ENCODE data around the gene FAH. TPM values are rescaled to one million over a fixed set of nuclear protein-coding genes. Genes with fewer than 3 reads are reported as not detected.
"Not testable (repeated sequence)": the region's sequence is repeated elsewhere in the genome, so short reads cannot be mapped to it uniquely, and the experiment has no call there.

FAH gene
- total and polyA plus RNA-seq, 4 donors, result 23.7 to 55.5 (median 49.2) TPM

GRCh38 chr15:80120636-80121035 is 32.2 kb upstream of the FAH start:
- Histone ChIP-seq H3K4me3 (no peak overlapping the region), H3K27ac (ENCODE audit: low read depth in 1 of 2, low read length in 1 of 2) (no peak overlapping the region), H3K36me3 (ENCODE audit: control insufficient read depth in 4 of 4, insufficient read depth in 4 of 4, low read length in 4 of 4) (peaks cover 3 to 29% (median 10%) of the 10 kb centered on the region in 4 donors), H3K27me3 (ENCODE audit: control insufficient read depth in 3 of 3, insufficient read depth in 3 of 3, low read length in 2 of 3) (no peaks in the 10 kb centered on the region), H3K4me1 (ENCODE audit: control insufficient read depth in 5 of 5, insufficient read depth in 5 of 5, low read length in 5 of 5) (peaks cover 0 to 3% (median 0%) of the 10 kb centered on the region in 5 donors), H3K9ac (ENCODE audit: insufficient read depth in 1 of 2, low read length in 2 of 2) (no peak overlapping the region), H3K9me3 (ENCODE audit: control insufficient read depth in 4 of 4, insufficient read depth in 3 of 4, low read length in 3 of 4) (no peaks in the 10 kb centered on the region)
- 84 to 89% methylated on average over 1 of the region's 1 CpG for WGBS, 2 donors
- DNase-seq (no peak), ATAC-seq (ENCODE audit: insufficient read depth, low FRiP score) (no peak)
- no peak for TF ChIP-seq CTCF (IDR thresholded peaks at IDR 0.05; ENCODE audit: control extremely low read depth, extremely low read depth)

GRCh38 chr15:80121546-80121945 is 31.3 kb upstream of the FAH start:
- H3K36me3 ChIP-seq (ENCODE audit: control insufficient read depth in 4 of 4, insufficient read depth in 4 of 4, low read length in 4 of 4), result peaks cover 3 to 36% (median 12%) of the 10 kb centered on the region in 4 donors
- no peak for DNase-seq
- ATAC-seq (ENCODE audit: insufficient read depth, low FRiP score), result no peak
- H3K27me3 ChIP-seq (ENCODE audit: control insufficient read depth in 3 of 3, insufficient read depth in 3 of 3, low read length in 2 of 3), result no peaks in the 10 kb centered on the region
- H3K9ac ChIP-seq (ENCODE audit: insufficient read depth in 1 of 2, low read length in 2 of 2), result no peak overlapping the region
- H3K4me1 ChIP-seq (ENCODE audit: control insufficient read depth in 5 of 5, insufficient read depth in 5 of 5, low read length in 5 of 5), result peaks cover 0 to 3% (median 0%) of the 10 kb centered on the region in 5 donors
- no peak for TF ChIP-seq CTCF (IDR thresholded peaks at IDR 0.05; ENCODE audit: control extremely low read depth, extremely low read depth)
- 93 to 94% methylated on average over 4 of the region's 4 CpGs for WGBS, 2 donors
- no peak overlapping the region for H3K4me3 ChIP-seq
- no peak overlapping the region for H3K27ac ChIP-seq (ENCODE audit: low read depth in 1 of 2, low read length in 1 of 2)
- H3K9me3 ChIP-seq (ENCODE audit: control insufficient read depth in 4 of 4, insufficient read depth in 3 of 4, low read length in 3 of 4), result no peaks in the 10 kb centered on the region

DNA sequence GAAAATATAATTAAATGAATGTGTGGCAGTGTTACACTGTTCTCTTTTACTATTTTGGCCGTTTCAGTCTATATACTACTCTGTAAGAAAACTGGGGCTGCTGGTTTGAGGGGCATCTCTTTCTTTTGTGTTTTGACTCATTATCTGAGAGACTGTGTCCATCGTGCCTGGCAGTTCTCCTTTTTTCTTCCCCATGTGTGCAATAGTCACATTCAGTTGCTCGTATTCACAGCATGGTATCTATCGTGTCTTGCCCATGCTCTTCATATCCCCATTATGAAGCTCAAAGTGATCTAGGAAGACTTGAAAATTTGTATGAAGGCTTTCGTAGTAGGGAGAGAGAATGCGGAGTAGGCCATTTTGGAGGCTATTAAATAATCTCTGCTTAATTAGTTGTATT is 29.8 kb upstream of the FAH start:
- Histone ChIP-seq H3K27me3 (ENCODE audit: control insufficient read depth in 3 of 3, insufficient read depth in 3 of 3, low read length in 2 of 3) (no peaks in the 10 kb centered on the region), H3K36me3 (ENCODE audit: control insufficient read depth in 4 of 4, insufficient read depth in 4 of 4, low read length in 4 of 4) (peaks cover 3 to 36% (median 12%) of the 10 kb centered on the region in 4 donors), H3K4me1 (ENCODE audit: control insufficient read depth in 5 of 5, insufficient read depth in 5 of 5, low read length in 5 of 5) (peaks cover 0 to 3% (median 0%) of the 10 kb centered on the region in 5 donors), H3K4me3 (no peak overlapping the region), H3K27ac (ENCODE audit: low read depth in 1 of 2, low read length in 1 of 2) (no peak overlapping the region), H3K9me3 (ENCODE audit: control insufficient read depth in 4 of 4, insufficient read depth in 3 of 4, low read length in 3 of 4) (no peaks in the 10 kb centered on the region), H3K9ac (ENCODE audit: insufficient read depth in 1 of 2, low read length in 2 of 2) (no peak overlapping the region)
- ATAC-seq (ENCODE audit: insufficient read depth, low FRiP score) (no peak), DNase-seq (no peak)
- no peak for TF ChIP-seq CTCF (IDR thresholded peaks at IDR 0.05; ENCODE audit: control extremely low read depth, extremely low read depth)
- WGBS, 2 donors, result 67 to 85% methylated on average over 6 of the region's 6 CpGs

DNA sequence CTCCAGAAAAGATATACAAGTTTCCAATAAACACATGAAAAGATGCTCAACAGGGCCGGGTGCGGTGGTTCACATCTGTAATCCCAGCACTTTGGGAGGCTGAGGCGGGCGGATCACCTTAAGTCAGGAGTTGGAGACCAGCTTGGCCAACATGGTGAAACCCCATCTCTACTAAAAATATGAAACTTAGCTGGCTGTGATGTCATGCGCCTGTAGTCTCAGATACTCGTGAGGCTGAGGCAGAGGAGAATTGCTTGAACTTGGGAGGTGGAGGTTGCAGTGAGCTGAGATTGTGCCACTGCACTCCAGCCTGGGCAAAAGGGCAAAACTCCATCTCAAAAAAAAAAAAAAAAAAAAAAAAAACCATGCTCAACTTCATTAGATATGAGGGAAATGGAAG is 25.5 kb upstream of the FAH start:
- DNase-seq; H3K9me3 ChIP-seq (ENCODE audit: control insufficient read depth in 4 of 4, insufficient read depth in 3 of 4, low read length in 3 of 4); H3K27me3 ChIP-seq (ENCODE audit: control insufficient read depth in 3 of 3, insufficient read depth in 3 of 3, low read length in 2 of 3); ATAC-seq (ENCODE audit: insufficient read depth, low FRiP score); H3K27ac ChIP-seq (ENCODE audit: low read depth in 1 of 2, low read length in 1 of 2); H3K4me1 ChIP-seq (ENCODE audit: control insufficient read depth in 5 of 5, insufficient read depth in 5 of 5, low read length in 5 of 5); H3K9ac ChIP-seq (ENCODE audit: insufficient read depth in 1 of 2, low read length in 2 of 2); H3K4me3 ChIP-seq: not testable (repeated sequence)
- 98 to 99% methylated on average over 6 of the region's 6 CpGs for WGBS, 2 donors
- H3K36me3 ChIP-seq (ENCODE audit: control insufficient read depth in 4 of 4, insufficient read depth in 4 of 4, low read length in 4 of 4), result peaks cover 3 to 33% (median 10%) of the 10 kb centered on the region in 4 donors
